ENCODE measurements around the gene TPRN. TPM values are rescaled to one million over a fixed set of nuclear protein-coding genes. Genes with fewer than 3 reads are reported as not detected.

The TPRN gene
- total and polyA plus RNA-seq, 9 of the 15 experiments (the other 6 are each of a cell fraction or from before 2014, with no cell fraction given) = 0.31 to 31.9 (median 4.4) TPM

DNA sequence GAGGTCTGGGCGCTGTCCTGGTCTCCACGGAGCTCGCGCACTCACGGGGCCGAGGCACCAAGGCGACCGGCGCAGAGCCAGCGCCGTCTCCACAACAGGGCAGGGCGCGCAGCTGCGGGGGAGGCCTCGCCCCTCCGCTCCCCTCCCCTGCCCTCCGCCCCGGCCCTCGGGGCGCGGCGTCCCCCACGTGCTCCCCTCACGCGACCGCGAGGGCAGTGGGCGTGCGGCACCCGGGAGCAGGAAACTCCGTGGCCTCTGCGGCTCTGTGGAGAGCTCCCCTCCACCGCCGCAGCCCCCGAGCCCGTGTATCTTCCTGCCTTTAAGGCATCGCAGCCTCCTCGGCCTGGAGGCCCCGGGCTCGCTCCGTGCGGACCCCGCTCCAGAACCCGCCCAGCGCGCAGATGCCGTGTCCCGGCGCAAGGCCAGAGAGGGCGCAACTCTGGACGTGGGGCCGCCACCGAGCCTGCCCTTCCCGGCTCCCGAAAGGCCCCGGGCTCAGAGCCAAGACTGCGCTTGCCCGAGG is 39.8 kb upstream of the TPRN start (continued):
- TF ChIP-seq MYC (IDR thresholded peaks at IDR 0.05; ENCODE audit: low read depth, low read length) (peak; percentile 95), MYC (CRISPR knock-in tag; IDR thresholded peaks at IDR 0.05; ENCODE audit: borderline replicate concordance, low read depth) (peak; percentile 74; the same call in 1 of the 2 replicates), CHD1 (IDR thresholded peaks at IDR 0.05; ENCODE audit: low read length) (peak; percentile 88), ZNF431 (CRISPR knock-in tag; IDR thresholded peaks at IDR 0.05) (peak; percentile 67; the same call in 1 of the 2 replicates), XRCC3 (IDR thresholded peaks at IDR 0.05) (no peak), CBX3 (IDR thresholded peaks at IDR 0.05; ENCODE audit: borderline replicate concordance in 1 of 2, low read length in 2 of 2) (peak in 1 of 2 experiments; percentile 68; a peak in 2 of 3 replicates), ATF7 (IDR thresholded peaks at IDR 0.05) (peak; percentile 71; the same call in 1 of the 2 replicates), ZNF589 (CRISPR knock-in tag; IDR thresholded peaks at IDR 0.05; ENCODE audit: low read depth) (peak; percentile 84), MBD2 (IDR thresholded peaks at IDR 0.05; ENCODE audit: borderline replicate concordance, low read depth) (peak; percentile 26; the same call in 1 of the 2 replicates), HOMEZ (CRISPR knock-in tag; IDR thresholded peaks at IDR 0.05) (0 out of 2 replicates have a peak, but pooled peaks have one; percentile 43), ZNF212 (CRISPR knock-in tag; IDR thresholded peaks at IDR 0.05) (peak; percentile 77; the same call in 1 of the 2 replicates), SRSF3 (IDR thresholded peaks at IDR 0.05; ENCODE audit: insufficient read depth, low read length) (0 out of 2 replicates have a peak, but pooled peaks have one; percentile 15), ZNF316 (IDR thresholded peaks at IDR 0.05) (no peak), HDGF (IDR thresholded peaks at IDR 0.05) (no peak), KDM5B (IDR thresholded peaks at IDR 0.05; ENCODE audit: insufficient replicate concordance, low read depth, low read length) (peak; percentile 82), NRF1 (conservative IDR thresholded peaks at IDR 0.05 in 1 of 2, IDR thresholded peaks at IDR 0.05 in 1 of 2) (no peak; a peak in 1 of 4 replicates), ZNF239 (CRISPR knock-in tag; IDR thresholded peaks at IDR 0.05) (no peak), HNRNPK (IDR thresholded peaks at IDR 0.05; ENCODE audit: low read depth, low read length, poor library complexity, severe bottlenecking) (peak; percentile 7), ZBTB17 (CRISPR knock-in tag; IDR thresholded peaks at IDR 0.05) (peak; percentile 91), RAD21 (CRISPR knock-in tag; conservative IDR thresholded peaks at IDR 0.05 in 1 of 2, IDR thresholded peaks at IDR 0.05 in 1 of 2) (peak in 1 of 2 experiments; percentile 29; a peak in 3 of 4 replicates), ZNF232 (CRISPR knock-in tag; IDR thresholded peaks at IDR 0.05) (peak; percentile 81; the same call in 1 of the 2 replicates), CTBP1 (IDR thresholded peaks at IDR 0.05; ENCODE audit: borderline replicate concordance) (peak; percentile 94)
- TF ChIP-seq, protein P1, sequence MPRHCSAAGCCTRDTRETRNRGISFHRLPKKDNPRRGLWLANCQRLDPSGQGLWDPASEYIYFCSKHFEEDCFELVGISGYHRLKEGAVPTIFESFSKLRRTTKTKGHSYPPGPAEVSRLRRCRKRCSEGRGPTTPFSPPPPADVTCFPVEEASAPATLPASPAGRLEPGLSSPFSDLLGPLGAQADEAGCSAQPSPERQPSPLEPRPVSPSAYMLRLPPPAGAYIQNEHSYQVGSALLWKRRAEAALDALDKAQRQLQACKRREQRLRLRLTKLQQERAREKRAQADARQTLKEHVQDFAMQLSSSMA (CRISPR knock-in tag; IDR thresholded peaks at IDR 0.05) = peak; percentile 71; the same call in 1 of the 2 replicates
